ENCODE measurements around the gene TRPM3.

GRCh38 chr9:70784456-70784855 is 337.0 kb downstream of the TRPM3 start:
- no peak for TF ChIP-seq CTCF (IDR thresholded peaks at IDR 0.05 in 8 of 11, conservative IDR thresholded peaks at IDR 0.05 in 3 of 11)
- TF ChIP-seq POLR2A (IDR thresholded peaks at IDR 0.05) = no peak
- no peak for TF ChIP-seq POLR2AphosphoS5 (IDR thresholded peaks at IDR 0.05)

Data from spleen (tissue), 7 donors.